SK-N-SH treated with all-trans-retinoic acid at 6 μM for 48 hours (cell line): Measurements from ENCODE around the gene CGN.

Experiments used
- ATAC-seq: fragments of 200-7000 bp; cut with Tn5 transposase; 3 replicates; pipeline ENCODE4 v1.9.1; 2020; ENCODE audit warnings: mild to moderate bottlenecking, moderate library complexity
- ARNTL ChIP-seq: fragments of 450-650 bp; formaldehyde crosslinking; IDR thresholded peaks from 2 replicates; pipeline ENCODE4 v1.5.0; 2020; ENCODE audit warnings: low read depth, mild to moderate bottlenecking, moderate library complexity, borderline replicate concordance
- BACH2 ChIP-seq: fragments of 250-450 bp; sonication (Bioruptor Pico); IDR thresholded peaks from 2 replicates; pipeline ENCODE4 v1.9.0; 2021; ENCODE audit warnings: mild to moderate bottlenecking, borderline replicate concordance
- CSDC2 ChIP-seq: fragments of 250-450 bp; sonication (Bioruptor Pico); IDR thresholded peaks from 2 replicates; pipeline ENCODE4 v1.5.0; 2020; ENCODE audit warnings: mild to moderate bottlenecking, moderate library complexity
- ESRRG ChIP-seq: fragments of 250-450 bp; sonication (Bioruptor Pico); IDR thresholded peaks from 2 replicates; pipeline ENCODE4 v1.6.1; 2021; ENCODE audit warnings: mild to moderate bottlenecking
- GLIS3 ChIP-seq: fragments of 250-450 bp; sonication (Bioruptor Pico); IDR thresholded peaks from 2 replicates; pipeline ENCODE4 v1.5.0; 2020; ENCODE audit warnings: mild to moderate bottlenecking, moderate library complexity
- ISL1 ChIP-seq: fragments of 250-450 bp; sonication (Bioruptor Pico); IDR thresholded peaks from 2 replicates; pipeline ENCODE4 v2.1.2; 2022; ENCODE audit warnings: mild to moderate bottlenecking, moderate library complexity
- OSR1 ChIP-seq: fragments of 250-450 bp; sonication (Bioruptor Pico); IDR thresholded peaks from 2 replicates; pipeline ENCODE4 v1.8.0; 2022; ENCODE audit warnings: moderate library complexity, mild to moderate bottlenecking, inconsistent platforms
- PATZ1 ChIP-seq: fragments of 250-450 bp; sonication (Bioruptor Pico); IDR thresholded peaks from 2 replicates; pipeline ENCODE4 v1.8.0; 2020; ENCODE audit warnings: mild to moderate bottlenecking, moderate library complexity, borderline replicate concordance
- PPARA ChIP-seq: fragments of 250-450 bp; sonication (Bioruptor Pico); IDR thresholded peaks from 2 replicates; pipeline ENCODE4 v1.5.0; 2020; ENCODE audit warnings: mild to moderate bottlenecking, borderline replicate concordance
- RARB ChIP-seq: fragments of 250-450 bp; sonication (Bioruptor Pico); IDR thresholded peaks from 2 replicates; pipeline ENCODE4 v1.8.0; 2021; ENCODE audit warnings: mild to moderate bottlenecking, moderate library complexity
- SNAI2 ChIP-seq: fragments of 250-450 bp; sonication (Bioruptor Pico); IDR thresholded peaks from 2 replicates; pipeline ENCODE4 v1.5.0; 2020; ENCODE audit warnings: mild to moderate bottlenecking, moderate library complexity
- TCF4 ChIP-seq: fragments of 250-450 bp; sonication (Bioruptor Pico); IDR thresholded peaks from 2 replicates; pipeline ENCODE4 v1.8.0; 2021; ENCODE audit warnings: mild to moderate bottlenecking, moderate library complexity, borderline replicate concordance
- TOX ChIP-seq: fragments of 250-450 bp; sonication (Bioruptor Pico); IDR thresholded peaks from 2 replicates; pipeline ENCODE4 v1.8.0; 2021; ENCODE audit warnings: mild to moderate bottlenecking, moderate library complexity, borderline replicate concordance
- TSHZ2 ChIP-seq: fragments of 250-450 bp; sonication (Bioruptor Pico); IDR thresholded peaks from 2 replicates; pipeline ENCODE4 v1.5.0; 2020; ENCODE audit warnings: mild to moderate bottlenecking, moderate library complexity
- ZC3H10 ChIP-seq: fragments of 250-450 bp; sonication (Bioruptor Pico); IDR thresholded peaks from 2 replicates; pipeline ENCODE4 v1.5.1; 2021; ENCODE audit warnings: mild to moderate bottlenecking, moderate library complexity
- ZFP3 ChIP-seq: fragments of 250-450 bp; sonication (Bioruptor Pico); IDR thresholded peaks from 2 replicates; pipeline ENCODE4 v1.5.0; 2020; ENCODE audit warnings: mild to moderate bottlenecking, moderate library complexity
- ZFP30 ChIP-seq: fragments of 450-650 bp; formaldehyde crosslinking; IDR thresholded peaks from 2 replicates; pipeline ENCODE4 v1.5.0; 2022; ENCODE audit warnings: mild to moderate bottlenecking, moderate library complexity
- ZNF565 ChIP-seq: fragments of 450-650 bp; formaldehyde crosslinking; conservative IDR thresholded peaks from 2 replicates; pipeline ENCODE4 v1.5.0; 2020; ENCODE audit warnings: low read depth, mild to moderate bottlenecking, moderate library complexity
- ZNF70 ChIP-seq: fragments of 450-650 bp; formaldehyde crosslinking; IDR thresholded peaks from 2 replicates; pipeline ENCODE4 v1.5.0; 2020; ENCODE audit warnings: mild to moderate bottlenecking, moderate library complexity
- ZNF8 ChIP-seq: fragments of 450-650 bp; formaldehyde crosslinking; IDR thresholded peaks from 2 replicates; pipeline ENCODE4 v1.5.0; 2020; ENCODE audit warnings: mild to moderate bottlenecking, moderate library complexity
- TF ChIP-seq, protein P1 (sequence below): fragments of 250-450 bp; sonication (Bioruptor Pico); IDR thresholded peaks from 2 replicates; pipeline ENCODE4 v1.8.0; 2021; ENCODE audit warnings: low read depth, mild to moderate bottlenecking, moderate library complexity, borderline replicate concordance
- TF ChIP-seq, protein P2 (sequence below): fragments of 250-450 bp; sonication (Bioruptor Pico); IDR thresholded peaks from 2 replicates; pipeline ENCODE4 v1.5.1; 2021; ENCODE audit warnings: mild to moderate bottlenecking, moderate library complexity

Gene CGN

DNA sequence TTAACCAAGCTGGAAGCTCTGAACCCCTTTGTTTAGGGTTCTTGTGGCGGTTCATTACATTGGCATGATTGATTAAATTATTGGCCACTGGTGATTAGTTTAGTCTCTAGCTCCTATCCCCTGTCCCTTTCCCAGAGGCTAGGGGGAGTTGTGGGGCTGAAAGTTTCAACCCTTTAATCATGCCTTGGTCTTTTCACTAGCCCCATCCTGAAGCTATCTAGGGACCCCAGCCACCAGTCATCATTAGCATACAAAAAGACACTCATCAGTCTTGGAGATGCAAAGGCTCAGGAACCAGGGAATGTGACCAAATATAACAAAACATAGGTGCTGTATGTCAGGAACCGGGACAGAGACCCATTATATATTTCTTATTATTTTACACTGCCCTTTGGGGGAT lies 66.0 kb downstream of the CGN start:
- ATAC-seq: no peak
- TF ChIP-seq ESRRG (CRISPR knock-in tag) (no peak), TOX (CRISPR knock-in tag) (no peak), RARB (no peak), ARNTL (CRISPR knock-in tag) (no peak), ZNF8 (no peak), TSHZ2 (CRISPR knock-in tag) (no peak), SNAI2 (CRISPR knock-in tag) (no peak), GLIS3 (CRISPR knock-in tag) (no peak), ISL1 (no peak), CSDC2 (CRISPR knock-in tag) (no peak)
- TF ChIP-seq, protein P1, sequence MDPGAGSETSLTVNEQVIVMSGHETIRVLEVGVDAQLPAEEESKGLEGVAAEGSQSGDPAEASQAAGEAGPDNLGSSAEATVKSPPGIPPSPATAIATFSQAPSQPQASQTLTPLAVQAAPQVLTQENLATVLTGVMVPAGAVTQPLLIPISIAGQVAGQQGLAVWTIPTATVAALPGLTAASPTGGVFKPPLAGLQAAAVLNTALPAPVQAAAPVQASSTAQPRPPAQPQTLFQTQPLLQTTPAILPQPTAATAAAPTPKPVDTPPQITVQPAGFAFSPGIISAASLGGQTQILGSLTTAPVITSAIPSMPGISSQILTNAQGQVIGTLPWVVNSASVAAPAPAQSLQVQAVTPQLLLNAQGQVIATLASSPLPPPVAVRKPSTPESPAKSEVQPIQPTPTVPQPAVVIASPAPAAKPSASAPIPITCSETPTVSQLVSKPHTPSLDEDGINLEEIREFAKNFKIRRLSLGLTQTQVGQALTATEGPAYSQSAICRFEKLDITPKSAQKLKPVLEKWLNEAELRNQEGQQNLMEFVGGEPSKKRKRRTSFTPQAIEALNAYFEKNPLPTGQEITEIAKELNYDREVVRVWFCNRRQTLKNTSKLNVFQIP (CRISPR knock-in tag): no peak
- TF ChIP-seq, protein P2, sequence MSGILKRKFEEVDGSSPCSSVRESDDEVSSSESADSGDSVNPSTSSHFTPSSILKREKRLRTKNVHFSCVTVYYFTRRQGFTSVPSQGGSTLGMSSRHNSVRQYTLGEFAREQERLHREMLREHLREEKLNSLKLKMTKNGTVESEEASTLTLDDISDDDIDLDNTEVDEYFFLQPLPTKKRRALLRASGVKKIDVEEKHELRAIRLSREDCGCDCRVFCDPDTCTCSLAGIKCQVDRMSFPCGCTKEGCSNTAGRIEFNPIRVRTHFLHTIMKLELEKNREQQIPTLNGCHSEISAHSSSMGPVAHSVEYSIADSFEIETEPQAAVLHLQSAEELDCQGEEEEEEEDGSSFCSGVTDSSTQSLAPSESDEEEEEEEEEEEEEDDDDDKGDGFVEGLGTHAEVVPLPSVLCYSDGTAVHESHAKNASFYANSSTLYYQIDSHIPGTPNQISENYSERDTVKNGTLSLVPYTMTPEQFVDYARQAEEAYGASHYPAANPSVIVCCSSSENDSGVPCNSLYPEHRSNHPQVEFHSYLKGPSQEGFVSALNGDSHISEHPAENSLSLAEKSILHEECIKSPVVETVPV (CRISPR knock-in tag): no peak

GRCh38 chr1:151578941-151579340 lies 67.8 kb downstream of the CGN start:
- ATAC-seq: no peak
- TF ChIP-seq PPARA (CRISPR knock-in tag): no peak
- no peak for TF ChIP-seq TOX (CRISPR knock-in tag)

DNA sequence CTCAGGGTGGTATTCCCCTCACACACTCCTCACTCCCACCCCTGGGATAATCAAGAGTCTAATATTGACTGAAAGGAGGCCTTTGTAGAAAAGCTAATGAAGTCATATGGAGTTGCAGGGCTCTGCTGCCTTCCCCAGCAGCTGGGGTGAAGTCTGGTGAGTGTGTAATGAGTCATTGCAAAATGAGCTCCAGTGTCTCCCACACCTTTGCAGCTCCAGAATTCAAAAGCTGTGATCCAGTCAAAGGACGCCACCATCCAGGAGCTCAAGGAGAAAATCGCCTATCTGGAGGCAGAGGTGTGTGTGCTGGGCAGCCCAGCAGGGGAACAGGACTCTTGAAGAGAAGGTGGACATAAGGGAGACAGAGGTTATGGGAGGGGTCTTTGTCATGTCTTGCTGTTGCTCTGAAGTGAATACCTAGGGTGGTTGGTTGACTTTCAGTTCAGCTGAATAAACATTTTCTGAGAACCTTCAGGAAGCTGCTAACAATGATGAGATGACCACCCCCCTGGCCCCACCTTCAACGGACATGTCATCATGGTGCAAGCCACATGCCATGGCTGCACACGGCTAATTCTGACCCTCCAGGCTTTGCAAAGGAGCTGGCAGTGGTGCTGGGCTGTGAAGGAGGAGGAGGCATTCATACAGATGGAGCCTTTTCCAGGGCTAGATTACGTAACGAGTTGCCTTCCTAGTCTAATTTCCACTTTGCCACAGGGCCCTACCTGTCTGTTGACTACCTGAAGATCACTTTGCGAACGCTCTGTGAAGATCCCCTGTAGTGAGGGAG lies 68.4 kb downstream of the CGN start:
- ATAC-seq: no peak
- TF ChIP-seq ARNTL (CRISPR knock-in tag) (no peak), PPARA (CRISPR knock-in tag) (no peak), BACH2 (no peak), ZFP3 (CRISPR knock-in tag) (no peak), ZC3H10 (CRISPR knock-in tag) (no peak), OSR1 (no peak), ZNF8 (no peak), TCF4 (CRISPR knock-in tag) (no peak), CSDC2 (CRISPR knock-in tag) (no peak), TSHZ2 (CRISPR knock-in tag) (no peak), ISL1 (no peak), ZFP30 (CRISPR knock-in tag) (no peak), PATZ1 (no peak), ZNF565 (CRISPR knock-in tag) (no peak), ZNF70 (CRISPR knock-in tag) (no peak)
- TF ChIP-seq, protein P1 (CRISPR knock-in tag): no peak
- TF ChIP-seq, protein P2 (CRISPR knock-in tag): no peak
